Measurements from ENCODE around the gene SIVA1.

DNA sequence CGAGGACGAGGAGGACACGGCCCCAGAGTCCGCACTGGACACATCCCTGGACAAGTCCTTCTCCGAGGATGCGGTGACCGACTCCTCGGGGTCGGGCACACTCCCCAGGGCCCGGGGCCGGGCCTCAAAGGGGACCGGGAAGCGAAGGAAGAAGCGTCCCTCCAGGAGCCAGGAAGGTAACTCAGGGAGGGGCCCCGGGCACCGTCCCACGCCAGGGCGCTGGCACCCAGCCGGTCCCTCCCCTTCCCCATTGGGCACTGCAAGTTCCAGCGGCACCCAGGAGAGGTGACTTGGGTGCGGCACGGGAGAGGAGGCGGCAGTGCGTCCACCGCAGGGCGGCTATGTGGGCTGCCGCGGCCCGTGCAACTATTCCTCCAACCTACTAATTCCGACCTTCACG lies 38.3 kb upstream of the SIVA1 start:
- no peak for TF ChIP-seq EP300 (IDR thresholded peaks at IDR 0.05)
- TF ChIP-seq, protein P1, sequence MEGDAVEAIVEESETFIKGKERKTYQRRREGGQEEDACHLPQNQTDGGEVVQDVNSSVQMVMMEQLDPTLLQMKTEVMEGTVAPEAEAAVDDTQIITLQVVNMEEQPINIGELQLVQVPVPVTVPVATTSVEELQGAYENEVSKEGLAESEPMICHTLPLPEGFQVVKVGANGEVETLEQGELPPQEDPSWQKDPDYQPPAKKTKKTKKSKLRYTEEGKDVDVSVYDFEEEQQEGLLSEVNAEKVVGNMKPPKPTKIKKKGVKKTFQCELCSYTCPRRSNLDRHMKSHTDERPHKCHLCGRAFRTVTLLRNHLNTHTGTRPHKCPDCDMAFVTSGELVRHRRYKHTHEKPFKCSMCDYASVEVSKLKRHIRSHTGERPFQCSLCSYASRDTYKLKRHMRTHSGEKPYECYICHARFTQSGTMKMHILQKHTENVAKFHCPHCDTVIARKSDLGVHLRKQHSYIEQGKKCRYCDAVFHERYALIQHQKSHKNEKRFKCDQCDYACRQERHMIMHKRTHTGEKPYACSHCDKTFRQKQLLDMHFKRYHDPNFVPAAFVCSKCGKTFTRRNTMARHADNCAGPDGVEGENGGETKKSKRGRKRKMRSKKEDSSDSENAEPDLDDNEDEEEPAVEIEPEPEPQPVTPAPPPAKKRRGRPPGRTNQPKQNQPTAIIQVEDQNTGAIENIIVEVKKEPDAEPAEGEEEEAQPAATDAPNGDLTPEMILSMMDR (IDR thresholded peaks at IDR 0.05): no peak
- TF ChIP-seq POLR2A (IDR thresholded peaks at IDR 0.05): no peak
